NCI-H2227 (cell line): ENCODE data around the gene LGMN.
A peak's percentile ranks its signal among the peaks of the same experiment; 100 is the strongest.
"Not testable (repeated sequence)": the region's sequence is repeated elsewhere in the genome, so short reads cannot be mapped to it uniquely, and the experiment has no call there.

Source experiments
- DNase-seq: peaks from one replicate; lab custom pipeline; 2025; ENCODE audit not compliant: unreplicated experiment; lab: John Stamatoyannopoulos, UW

LGMN gene

DNA sequence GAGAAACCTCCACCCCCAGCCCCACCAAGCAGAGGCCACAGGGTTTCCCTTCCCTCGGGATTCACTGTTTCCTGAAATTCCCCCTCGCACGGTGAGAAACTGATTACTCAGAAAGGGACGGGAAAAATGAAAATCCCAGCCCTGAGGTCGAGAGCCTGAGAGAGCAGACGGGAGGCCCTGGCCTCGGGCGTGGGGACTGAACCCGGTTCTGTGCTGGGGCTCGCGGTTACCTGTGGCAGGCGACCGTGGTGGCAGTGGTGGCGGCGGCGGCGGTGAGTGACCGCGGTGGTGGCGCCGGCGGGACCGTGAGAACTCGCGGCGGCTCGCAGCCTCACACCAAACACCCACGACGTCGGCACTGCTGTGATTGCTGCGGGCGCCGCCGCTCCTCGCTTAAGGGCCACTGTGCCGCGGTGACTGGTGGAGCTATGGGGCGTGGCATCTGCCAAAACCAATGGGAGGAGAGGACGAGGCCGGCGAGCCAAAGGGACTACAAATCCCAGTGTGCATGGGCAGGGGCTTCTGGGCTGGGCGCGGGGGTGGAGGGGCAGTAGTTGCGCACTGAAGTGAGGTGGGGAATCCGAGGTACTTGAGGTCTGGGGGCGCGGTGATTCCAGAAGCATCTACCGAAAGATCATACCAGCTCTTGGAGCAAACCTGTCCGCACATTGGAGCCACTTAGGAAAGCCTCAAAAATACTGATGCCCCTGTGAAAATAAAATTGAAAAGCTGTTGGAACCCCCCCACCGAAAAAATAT lies at the start of gene LGMN:
TSS of gene LGMN (minus strand) at position 369 of the 758 bp plus-strand sequence. CDS start 15,841 bp downstream, outside the sequence.
- peak; percentile 95 for DNase-seq

GRCh38 chr14:92794961-92795360 lies 46.5 kb upstream of the LGMN start:
- DNase-seq = no peak

- no peak for DNase-seq
These were observed 46.1 kb upstream of the LGMN start for GRCh38 chr14:92794547-92794941.

DNA sequence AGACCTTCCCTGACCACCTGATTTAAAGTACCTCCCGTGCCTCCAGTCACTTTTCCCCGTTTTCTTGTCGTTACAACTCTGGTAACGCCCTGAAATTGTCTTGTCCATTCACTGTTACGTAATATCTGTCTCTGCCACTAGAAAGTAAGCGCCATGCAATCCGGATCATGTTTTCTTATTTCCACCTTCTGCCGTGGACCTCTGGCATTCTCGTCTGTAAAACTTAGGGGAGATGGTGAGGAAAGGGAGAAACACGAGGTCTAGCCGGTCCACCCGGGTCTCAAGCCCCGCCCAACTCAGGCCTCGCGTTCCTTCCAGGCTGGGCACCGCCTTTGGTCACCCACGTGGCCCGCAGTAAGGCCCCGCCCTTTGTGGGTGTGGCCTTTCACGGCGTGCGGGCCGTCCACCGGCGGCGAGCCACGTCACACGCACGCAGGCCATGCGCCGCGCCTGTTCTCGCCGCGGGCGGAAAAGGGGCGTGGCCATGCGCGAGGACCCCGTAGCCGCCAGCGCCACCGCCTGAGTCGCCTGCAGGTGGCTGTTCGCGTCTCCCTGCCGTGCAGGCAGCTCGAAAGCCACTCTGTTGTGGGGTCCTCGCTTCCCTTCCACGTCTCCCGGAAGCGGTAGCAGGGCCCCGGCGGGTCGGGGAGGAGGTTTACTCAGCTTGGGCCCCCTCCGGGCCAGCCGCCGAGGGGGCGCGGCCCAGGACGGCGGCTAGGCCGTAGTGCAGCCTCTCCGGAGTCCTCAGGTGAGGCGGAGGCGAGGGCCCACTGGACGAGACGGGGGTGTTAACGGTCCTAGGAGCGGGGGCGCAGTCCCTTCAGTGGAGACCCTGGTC lies 45.5 kb upstream of the LGMN start, which contains the start of gene GOLGA5:
TSS of gene GOLGA5 (plus strand) at position 597 of the 838 bp plus-strand sequence. CDS start 3,133 bp downstream, outside the sequence.
- peak; percentile 100 for DNase-seq

DNA sequence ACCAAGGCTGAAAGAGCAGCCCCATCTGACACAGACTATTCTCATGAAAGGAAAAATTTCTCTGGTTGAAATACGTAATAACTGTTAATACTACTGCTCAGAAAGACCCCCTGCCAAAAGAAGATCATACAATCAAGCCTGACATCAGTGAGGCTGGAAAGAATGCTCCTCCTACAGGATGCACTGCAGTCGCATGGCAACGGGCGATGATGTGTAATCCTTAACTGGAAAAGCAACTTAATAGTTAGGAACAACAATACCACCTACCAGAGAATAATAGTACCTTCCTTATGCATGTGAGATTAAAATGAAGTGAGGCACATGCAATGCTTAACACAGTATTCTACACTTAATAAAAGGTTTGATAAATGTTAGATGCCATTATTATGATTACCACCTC lies 44.5 kb upstream of the LGMN start:
- peak; percentile 58 for DNase-seq

GRCh38 chr14:92789457-92790089 lies 41.1 kb upstream of the LGMN start:
- no peak for DNase-seq

GRCh38 chr14:92787554-92787953 lies 39.1 kb upstream of the LGMN start:
- DNase-seq = no peak

DNA sequence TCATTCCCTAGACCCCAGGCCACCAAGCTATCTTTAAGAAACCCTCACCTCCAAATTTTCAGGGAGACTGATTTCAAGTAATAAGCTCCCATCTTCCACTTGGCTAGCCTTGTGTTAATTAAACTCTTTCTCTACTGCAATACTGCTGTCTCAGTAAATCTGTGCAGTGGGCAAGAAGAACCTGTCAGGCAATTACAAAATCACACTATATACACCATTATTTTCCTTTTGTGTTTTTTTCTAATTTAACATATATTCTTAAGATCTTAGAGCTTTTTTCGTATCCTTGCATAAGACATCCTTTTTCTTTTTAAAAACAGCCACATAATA lies 38.0 kb upstream of the LGMN start:
- no peak for DNase-seq

DNA sequence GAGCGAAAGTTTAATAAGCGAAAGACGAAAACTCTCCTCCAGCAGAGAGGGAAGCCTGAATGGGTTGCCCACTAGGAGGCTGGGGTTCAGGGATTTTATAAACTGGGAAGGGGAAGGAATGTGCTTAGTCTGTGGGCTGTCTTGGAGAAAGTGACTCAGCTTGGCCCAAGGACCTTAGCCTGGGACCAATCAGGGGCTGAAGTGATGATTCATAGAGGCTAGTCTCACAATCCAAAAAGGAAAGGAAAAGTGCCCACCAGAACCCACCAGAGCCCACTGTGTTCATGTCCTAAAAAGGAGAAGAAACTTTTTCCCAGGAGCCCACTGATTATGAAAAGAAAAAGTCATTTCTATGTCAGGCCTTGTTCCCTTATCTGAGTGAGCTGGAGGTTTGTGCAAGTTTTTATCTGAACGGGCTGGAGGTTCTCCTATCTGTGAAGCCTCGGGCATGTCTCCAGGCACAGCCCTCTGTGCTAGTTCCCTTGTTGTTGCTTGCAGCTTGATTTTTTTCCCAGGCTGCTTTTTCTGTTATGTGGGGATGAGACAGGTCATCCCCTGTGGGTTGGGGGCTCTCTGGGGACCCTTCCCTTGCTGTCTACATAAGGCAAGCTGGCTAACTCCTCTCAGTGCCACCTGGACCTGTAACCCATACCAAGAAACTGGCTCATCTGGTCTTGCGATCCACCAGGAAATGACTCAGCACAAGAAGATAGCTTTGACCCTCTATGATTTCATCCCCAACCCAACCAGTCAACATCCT lies 37.4 kb upstream of the LGMN start:
- DNase-seq = no peak

GRCh38 chr14:92783813-92784431 lies 35.5 kb upstream of the LGMN start:
- DNase-seq = peak; percentile 74

- DNase-seq = no peak
These were observed 32.9 kb upstream of the LGMN start for GRCh38 chr14:92781350-92781749.

- DNase-seq = no peak
These were observed 32.2 kb upstream of the LGMN start for GRCh38 chr14:92780444-92781232.

DNA sequence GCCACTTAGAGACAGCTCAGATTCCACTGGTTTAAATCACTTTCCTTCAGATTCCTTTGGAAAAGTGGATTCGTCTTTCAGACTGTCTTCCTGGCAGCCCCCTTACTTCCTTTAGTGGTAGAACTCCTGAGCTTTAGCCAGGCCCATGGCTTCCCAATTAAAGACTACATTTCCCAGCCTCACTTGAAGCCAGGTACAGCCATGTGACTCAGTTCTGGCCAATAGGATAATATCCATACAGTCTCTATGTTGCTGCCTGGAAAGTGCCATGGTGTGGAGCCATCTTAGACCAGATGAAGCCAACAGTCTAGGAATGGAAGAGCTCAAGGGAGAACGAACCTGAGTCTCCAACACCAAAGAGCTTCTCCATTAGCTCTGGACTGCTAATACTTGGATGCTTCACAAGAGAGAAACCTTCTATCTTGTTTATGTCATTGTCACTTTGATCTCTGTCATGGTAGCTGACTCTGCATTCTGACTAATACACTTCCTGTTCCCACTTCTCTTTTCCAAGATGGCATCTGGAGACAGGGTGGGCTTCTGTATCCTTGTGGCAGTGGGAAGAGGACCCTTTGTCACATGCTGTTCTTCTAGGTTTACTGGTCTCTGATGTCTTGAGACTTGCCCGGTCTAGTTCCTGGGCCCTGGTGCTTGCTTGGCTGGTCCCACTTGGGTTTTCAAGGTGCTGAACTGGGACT lies 30.6 kb upstream of the LGMN start:
- DNase-seq = peak; percentile 3

GRCh38 chr14:92775292-92775691 lies 26.9 kb upstream of the LGMN start:
- DNase-seq = not testable (repeated sequence)

- DNase-seq = no peak
These were observed 26.1 kb upstream of the LGMN start for GRCh38 chr14:92774572-92774971.

DNA sequence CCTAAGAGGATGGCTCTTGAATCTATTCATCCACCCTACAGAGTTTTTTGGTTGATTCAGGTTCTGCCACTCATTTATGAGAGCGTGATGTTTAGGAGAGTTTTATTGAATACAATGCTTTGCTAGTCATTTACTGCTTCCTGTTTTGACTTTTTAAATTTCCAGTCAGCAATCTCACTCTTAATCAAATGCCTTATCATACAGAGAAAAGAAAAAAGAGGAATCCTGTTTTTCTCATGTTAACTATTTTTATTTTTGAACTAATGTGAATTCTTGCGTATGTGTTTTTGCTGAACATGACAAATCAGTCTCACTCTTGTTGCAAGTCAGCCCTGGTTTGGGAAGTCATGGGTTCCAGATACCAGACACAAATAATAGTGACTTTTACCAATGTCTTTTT lies 22.1 kb upstream of the LGMN start:
- DNase-seq = no peak

GRCh38 chr14:92768795-92769194 lies 20.4 kb upstream of the LGMN start:
- no peak for DNase-seq

DNA sequence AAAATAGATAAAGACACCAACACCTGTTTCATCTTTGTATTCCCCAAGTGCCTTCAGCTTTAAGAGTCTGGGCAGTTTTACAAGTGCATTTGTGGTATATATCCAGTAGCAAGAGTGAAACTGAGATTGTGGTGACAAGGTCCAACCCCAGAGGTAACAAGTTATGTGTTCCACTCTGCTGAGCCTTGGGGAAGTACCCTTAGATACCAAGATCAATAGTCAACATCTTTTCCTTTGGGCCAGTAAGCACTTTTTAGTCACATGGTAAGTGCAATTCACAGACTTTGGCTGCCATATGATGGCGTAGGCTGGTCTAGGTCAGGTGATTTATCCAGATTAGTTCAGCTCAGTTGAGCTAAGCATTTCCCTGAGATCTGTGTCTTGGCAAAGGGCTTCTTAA lies 19.8 kb upstream of the LGMN start:
- DNase-seq = not testable (repeated sequence)
